ENCODE measurements around the gene RAB20.

DNA sequence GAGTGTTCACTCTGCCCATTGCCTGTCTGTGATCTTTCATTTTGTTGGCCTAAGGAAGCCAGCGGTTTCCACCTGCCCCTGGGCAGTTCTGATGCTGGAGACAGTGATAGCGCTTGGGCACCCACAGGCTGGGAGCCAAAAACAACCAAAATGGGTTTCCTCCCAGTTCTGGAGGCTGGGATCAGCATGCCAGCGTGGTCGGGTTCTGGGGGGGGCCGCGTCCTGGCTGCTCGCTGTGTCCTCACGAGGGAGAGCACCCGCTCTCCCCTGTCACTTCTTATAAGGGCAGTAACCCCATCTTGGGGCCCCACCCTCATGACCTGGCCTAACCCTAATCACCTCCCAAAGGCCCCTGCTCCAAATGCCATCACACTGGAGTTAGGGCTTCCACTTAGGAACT, 67.9 kb downstream of the RAB20 start:
- TF ChIP-seq, protein P1, sequence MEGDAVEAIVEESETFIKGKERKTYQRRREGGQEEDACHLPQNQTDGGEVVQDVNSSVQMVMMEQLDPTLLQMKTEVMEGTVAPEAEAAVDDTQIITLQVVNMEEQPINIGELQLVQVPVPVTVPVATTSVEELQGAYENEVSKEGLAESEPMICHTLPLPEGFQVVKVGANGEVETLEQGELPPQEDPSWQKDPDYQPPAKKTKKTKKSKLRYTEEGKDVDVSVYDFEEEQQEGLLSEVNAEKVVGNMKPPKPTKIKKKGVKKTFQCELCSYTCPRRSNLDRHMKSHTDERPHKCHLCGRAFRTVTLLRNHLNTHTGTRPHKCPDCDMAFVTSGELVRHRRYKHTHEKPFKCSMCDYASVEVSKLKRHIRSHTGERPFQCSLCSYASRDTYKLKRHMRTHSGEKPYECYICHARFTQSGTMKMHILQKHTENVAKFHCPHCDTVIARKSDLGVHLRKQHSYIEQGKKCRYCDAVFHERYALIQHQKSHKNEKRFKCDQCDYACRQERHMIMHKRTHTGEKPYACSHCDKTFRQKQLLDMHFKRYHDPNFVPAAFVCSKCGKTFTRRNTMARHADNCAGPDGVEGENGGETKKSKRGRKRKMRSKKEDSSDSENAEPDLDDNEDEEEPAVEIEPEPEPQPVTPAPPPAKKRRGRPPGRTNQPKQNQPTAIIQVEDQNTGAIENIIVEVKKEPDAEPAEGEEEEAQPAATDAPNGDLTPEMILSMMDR (IDR thresholded peaks at IDR 0.05) = no peak
- no peak for TF ChIP-seq POLR2A (IDR thresholded peaks at IDR 0.05)
